ENCODE measurements around the gene MICAL2. TPM values are rescaled to one million over a fixed set of nuclear protein-coding genes. Genes with fewer than 3 reads are reported as not detected.
A peak's percentile ranks its signal among the peaks of the same experiment; 100 is the strongest.

MICAL2 gene
- total RNA-seq, 1 experiment from 2014 or later, result 62.9 TPM

- Histone ChIP-seq H3F3A (ENCODE audit: low read length, unreplicated experiment) (peaks cover 4% of the 10 kb centered on the region), H3K9ac (ENCODE audit: low read length) (peak overlapping the region; percentile 60), H3K9me3 (ENCODE audit: low read length) (no peaks in the 10 kb centered on the region), H4K20me1 (ENCODE audit: low read length) (no peaks in the 10 kb centered on the region), H3K79me2 (ENCODE audit: low read length) (no peaks in the 10 kb centered on the region), H3K9me2 (replicated peaks; ENCODE audit: low read length) (no peaks in the 10 kb centered on the region), H3K27me3 (ENCODE audit: low read length) (no peaks in the 10 kb centered on the region), H3K4me2 (ENCODE audit: low read length) (peak overlapping the region; percentile 54), H3K4me3 (ENCODE audit: low read length) (no peak overlapping the region; the same call in 1 of the 2 replicates), H3K27ac (ENCODE audit: low read length) (peak overlapping the region; percentile 86), H3K36me3 (ENCODE audit: low read depth, low read length) (no peaks in the 10 kb centered on the region), H2AFZ (ENCODE audit: low read length) (peak overlapping the region; percentile 64), H3K4me1 (ENCODE audit: insufficient read depth, low read length) (peaks cover 41% of the 10 kb centered on the region)
- POLR2A ChIA-PET (ENCODE audit: unreplicated experiment), result interaction anchor here (0.6 to 0.7 kb wide), 2 partner anchors 11 to 20 kb away, joined by 3 to 4 read pairs; no protein-coding TSS in a partner anchor
- ATAC-seq (peak; percentile 95), DNase-seq (peak; percentile 96)
- TF ChIP-seq CTCF (conservative IDR thresholded peaks at IDR 0.05; ENCODE audit: low read depth, low read length) (no peak), EZH2phosphoT487 (IDR thresholded peaks at IDR 0.05; ENCODE audit: borderline replicate concordance, low read length) (no peak), EZH2 (IDR thresholded peaks at IDR 0.05; ENCODE audit: low read length, unreplicated experiment) (no peak)
- CTCF ChIA-PET, result interaction anchor here (0.5 to 1.0 kb wide), 2 partner anchors 10 to 342 kb away, joined by 3 read pairs; no protein-coding TSS in a partner anchor
- intact Hi-C loops (cut with micrococcal nuclease), result loop anchor here (1.0 kb wide), 1 partner anchor 20 kb away; no protein-coding TSS in a partner anchor
- no TSS peak for BruUV-seq (replicated peaks)
These were observed 44.2 kb upstream of the MICAL2 start for GRCh38 chr11:12066056-12066798.

- ChIA-PET CTCF (interaction anchor here (0.6 to 1.0 kb wide), 5 partner anchors 11 to 117 kb away, joined by 3 to 5 read pairs (median 3); no protein-coding TSS in a partner anchor), POLR2A (ENCODE audit: unreplicated experiment) (interaction anchor here (0.6 to 0.7 kb wide), 4 partner anchors 11 to 96 kb away, joined by 3 to 24 read pairs (median 6); no protein-coding TSS in a partner anchor)
- Histone ChIP-seq H3K4me2 (ENCODE audit: low read length) (peak overlapping the region; percentile 19), H3K27me3 (ENCODE audit: low read length) (no peaks in the 10 kb centered on the region), H3K9me3 (ENCODE audit: low read length) (no peaks in the 10 kb centered on the region), H3K27ac (ENCODE audit: low read length) (peak overlapping the region; percentile 86), H3K36me3 (ENCODE audit: low read depth, low read length) (no peaks in the 10 kb centered on the region), H3K4me3 (ENCODE audit: low read length) (no peak overlapping the region; the same call in 1 of the 2 replicates), H3K79me2 (ENCODE audit: low read length) (no peaks in the 10 kb centered on the region), H4K20me1 (ENCODE audit: low read length) (no peaks in the 10 kb centered on the region), H3K9me2 (replicated peaks; ENCODE audit: low read length) (no peaks in the 10 kb centered on the region), H3F3A (ENCODE audit: low read length, unreplicated experiment) (peaks cover 4% of the 10 kb centered on the region), H2AFZ (ENCODE audit: low read length) (peak overlapping the region; percentile 4), H3K9ac (ENCODE audit: low read length) (peak overlapping the region; percentile 56), H3K4me1 (ENCODE audit: insufficient read depth, low read length) (peaks cover 48% of the 10 kb centered on the region)
- peak; percentile 45 for ATAC-seq
- DNase-seq, result peak; percentile 50
- TSS peak; percentile 89 for BruUV-seq (replicated peaks)
- no peak for TF ChIP-seq EZH2 (IDR thresholded peaks at IDR 0.05; ENCODE audit: low read length, unreplicated experiment)
- no peak for TF ChIP-seq CTCF (conservative IDR thresholded peaks at IDR 0.05; ENCODE audit: low read depth, low read length)
- no peak for TF ChIP-seq EZH2phosphoT487 (IDR thresholded peaks at IDR 0.05; ENCODE audit: borderline replicate concordance, low read length)
- intact Hi-C loops (cut with micrococcal nuclease), result loop anchor here (1.0 kb wide), 1 partner anchor 19 kb away; no protein-coding TSS in a partner anchor
These were observed 43.4 kb upstream of the MICAL2 start for GRCh38 chr11:12066799-12067508.

All from PC-3 (cell line).